GM06990 (cell line): ENCODE measurements around the gene SLC12A8.

Experiments used
- DNase-seq: peaks from one replicate; pipeline ENCODE4 v3.0.0-alpha.2; 2011; ENCODE audit not compliant: insufficient read length; ENCODE audit errors: extremely low read depth
- H3K27me3 ChIP-seq: replicated peaks from 2 replicates; pipeline ENCODE4 v1.6.0; 2011; ENCODE audit warnings: low read length; ENCODE audit not compliant: control insufficient read depth, insufficient read depth
- H3K36me3 ChIP-seq: 2 replicates; pipeline ENCODE4 v1.5.1; 2011; ENCODE audit warnings: low read length; ENCODE audit not compliant: control insufficient read depth, insufficient read depth
- H3K4me3 ChIP-seq: replicated peaks from 2 replicates; pipeline ENCODE4 v1.5.1; 2011; ENCODE audit warnings: low read depth, mild to moderate bottlenecking, control low read depth, low read length
- TF ChIP-seq, protein P1 (sequence below): IDR thresholded peaks from 2 replicates; pipeline ENCODE4 v1.5.1; 2011; ENCODE audit warnings: low read length, control low read depth, mild to moderate bottlenecking, inconsistent platforms; ENCODE audit not compliant: insufficient read depth, poor library complexity, severe bottlenecking

SLC12A8 gene

DNA sequence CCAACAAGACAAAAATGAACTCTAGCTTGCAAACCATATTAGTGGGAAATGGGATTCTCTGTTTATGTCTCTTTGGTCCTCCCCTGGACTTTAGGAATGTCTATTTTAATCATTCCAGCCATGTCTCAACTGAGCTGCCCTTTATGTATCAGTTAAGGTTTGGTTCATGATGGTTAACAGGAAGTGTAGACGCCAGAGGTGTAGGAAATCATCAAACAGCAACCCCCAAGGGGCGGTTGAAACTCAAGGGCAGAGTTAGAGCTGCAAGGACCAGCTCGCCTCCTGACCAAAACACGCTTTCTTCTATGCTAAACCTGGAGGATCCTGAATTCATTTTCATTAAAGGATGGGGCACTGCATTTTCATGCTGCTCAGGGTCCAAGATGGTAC, 103.0 kb downstream of the SLC12A8 start:
- H3K27me3 ChIP-seq = no peaks in the 10 kb centered on the region
- H3K36me3 ChIP-seq = no peaks in the 10 kb centered on the region
- DNase-seq = no peak
- H3K4me3 ChIP-seq = no peak overlapping the region
- TF ChIP-seq, protein P1, sequence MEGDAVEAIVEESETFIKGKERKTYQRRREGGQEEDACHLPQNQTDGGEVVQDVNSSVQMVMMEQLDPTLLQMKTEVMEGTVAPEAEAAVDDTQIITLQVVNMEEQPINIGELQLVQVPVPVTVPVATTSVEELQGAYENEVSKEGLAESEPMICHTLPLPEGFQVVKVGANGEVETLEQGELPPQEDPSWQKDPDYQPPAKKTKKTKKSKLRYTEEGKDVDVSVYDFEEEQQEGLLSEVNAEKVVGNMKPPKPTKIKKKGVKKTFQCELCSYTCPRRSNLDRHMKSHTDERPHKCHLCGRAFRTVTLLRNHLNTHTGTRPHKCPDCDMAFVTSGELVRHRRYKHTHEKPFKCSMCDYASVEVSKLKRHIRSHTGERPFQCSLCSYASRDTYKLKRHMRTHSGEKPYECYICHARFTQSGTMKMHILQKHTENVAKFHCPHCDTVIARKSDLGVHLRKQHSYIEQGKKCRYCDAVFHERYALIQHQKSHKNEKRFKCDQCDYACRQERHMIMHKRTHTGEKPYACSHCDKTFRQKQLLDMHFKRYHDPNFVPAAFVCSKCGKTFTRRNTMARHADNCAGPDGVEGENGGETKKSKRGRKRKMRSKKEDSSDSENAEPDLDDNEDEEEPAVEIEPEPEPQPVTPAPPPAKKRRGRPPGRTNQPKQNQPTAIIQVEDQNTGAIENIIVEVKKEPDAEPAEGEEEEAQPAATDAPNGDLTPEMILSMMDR = no peak

DNA sequence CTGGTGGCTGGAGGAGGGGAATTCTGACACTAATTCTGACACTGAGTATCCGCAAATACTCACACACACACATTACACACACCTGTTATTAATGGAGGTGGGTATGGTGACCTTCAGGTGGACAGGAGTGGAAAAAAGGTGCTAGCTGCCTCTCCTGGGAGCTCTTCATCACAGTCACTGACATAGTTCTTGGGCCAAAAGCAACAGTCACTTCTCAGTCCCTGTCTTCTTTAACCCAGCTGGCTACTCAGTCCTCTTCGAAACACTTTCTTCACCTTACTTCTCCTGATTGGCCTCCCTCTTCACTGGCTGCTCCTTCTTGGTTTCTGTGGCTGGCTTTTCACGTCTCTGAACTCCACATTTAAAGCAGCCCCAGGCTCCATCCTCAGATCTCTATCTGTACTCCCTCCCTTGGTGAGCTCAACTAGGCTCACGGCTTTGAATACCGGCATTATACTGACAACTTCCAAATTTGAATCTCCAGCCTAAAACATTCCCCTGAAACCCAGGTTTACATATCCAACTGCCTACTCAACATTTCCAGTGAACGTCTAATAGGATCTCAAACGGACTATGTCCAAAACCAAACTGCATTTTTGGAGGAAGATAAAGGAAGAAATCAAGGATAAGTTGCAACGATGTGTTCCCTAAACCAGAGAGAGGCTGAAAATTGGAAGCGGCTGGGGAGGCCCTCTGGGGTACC, 103.6 kb downstream of the SLC12A8 start:
- H3K27me3 ChIP-seq = no peaks in the 10 kb centered on the region
- TF ChIP-seq, protein P1 = no peak
- peak overlapping the region; percentile 22 for H3K4me3 ChIP-seq
- no peaks in the 10 kb centered on the region for H3K36me3 ChIP-seq
- no peak for DNase-seq

DNA sequence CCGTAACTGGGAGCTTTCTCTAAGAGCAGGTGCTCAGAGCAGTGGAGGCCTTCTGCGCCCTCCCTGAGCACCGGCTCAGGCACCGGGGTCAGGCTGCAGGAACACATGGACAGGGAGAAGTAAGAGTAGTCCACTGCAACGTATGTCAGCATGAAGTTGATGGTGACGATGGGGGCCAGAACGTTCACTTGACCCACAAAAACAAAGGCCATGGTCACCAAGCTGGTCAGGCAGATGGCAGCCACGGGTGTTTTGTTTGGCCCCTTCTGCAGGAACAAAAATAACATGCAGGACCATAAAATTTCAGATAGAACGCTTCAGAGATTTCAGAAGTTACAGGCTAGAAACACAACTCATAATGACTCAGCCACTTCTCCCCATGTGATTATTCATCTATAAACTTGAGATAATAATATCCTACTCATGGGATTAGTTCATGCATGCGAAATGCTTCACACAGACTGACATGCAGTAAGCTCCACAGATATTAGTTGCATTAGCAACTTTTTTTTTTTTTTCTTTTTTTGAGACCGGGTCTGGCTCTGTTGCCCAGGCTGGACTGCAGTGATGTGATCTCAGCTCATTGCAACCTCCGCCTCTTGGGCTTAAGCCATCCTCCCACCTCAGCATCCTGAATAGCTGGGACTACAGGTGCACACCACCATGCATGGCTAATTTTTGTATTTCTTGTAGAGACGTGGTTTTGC, 104.5 kb downstream of the SLC12A8 start:
- peaks cover 1% of the 10 kb centered on the region for H3K36me3 ChIP-seq
- no peaks in the 10 kb centered on the region for H3K27me3 ChIP-seq
- peak; percentile 80 for DNase-seq
- peak overlapping the region; percentile 76 for H3K4me3 ChIP-seq
- TF ChIP-seq, protein P1 = no peak

DNA sequence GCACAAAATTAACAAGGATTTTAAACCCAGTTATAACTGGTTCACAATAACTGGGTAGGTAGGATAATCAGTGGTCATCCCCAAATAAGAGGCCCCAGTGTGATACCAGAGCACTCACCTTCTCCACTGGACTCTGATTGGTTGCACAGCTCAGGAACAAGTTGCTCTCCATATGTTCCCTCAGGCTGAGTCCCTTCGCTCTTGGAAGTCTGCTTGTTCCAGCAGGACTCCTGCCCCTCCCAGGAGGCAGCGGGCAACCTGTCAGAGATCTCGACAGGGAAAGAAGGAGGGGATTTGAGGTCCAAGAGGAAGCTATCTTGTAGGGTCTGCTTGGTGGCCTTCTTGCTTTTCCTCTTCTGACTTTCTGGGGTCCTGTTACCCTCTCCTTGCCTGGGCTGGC, 105.2 kb downstream of the SLC12A8 start:
- Histone ChIP-seq H3K27me3 (no peaks in the 10 kb centered on the region), H3K36me3 (peaks cover 5% of the 10 kb centered on the region), H3K4me3 (peak overlapping the region; percentile 76)
- no peak for DNase-seq
- TF ChIP-seq, protein P1 = no peak

DNA sequence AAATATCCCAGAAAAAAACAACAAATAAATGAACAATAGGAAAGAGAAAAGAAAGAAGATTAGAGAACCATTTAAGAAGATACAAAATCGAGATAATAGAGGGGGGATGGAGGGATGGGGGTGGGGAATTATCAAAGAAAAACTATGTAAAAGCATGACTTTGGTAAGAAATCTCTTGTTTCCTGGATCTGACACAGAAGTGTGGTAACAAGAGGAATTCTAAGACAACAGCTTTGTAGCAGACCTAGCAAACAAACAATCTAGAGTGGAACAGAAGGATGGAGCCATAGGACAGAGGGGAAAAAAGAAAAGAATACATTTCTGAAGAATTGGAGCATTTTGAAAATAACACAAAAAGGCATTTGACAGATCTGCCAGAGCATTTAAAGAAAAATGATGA, 107.4 kb downstream of the SLC12A8 start:
- Histone ChIP-seq H3K27me3 (no peaks in the 10 kb centered on the region), H3K36me3 (peaks cover 5% of the 10 kb centered on the region), H3K4me3 (peak overlapping the region; percentile 76)
- TF ChIP-seq, protein P1 = no peak
- no peak for DNase-seq
